ENCODE measurements around the gene ADD2.
"Not testable (repeated sequence)": the region's sequence is repeated elsewhere in the genome, so short reads cannot be mapped to it uniquely, and the experiment has no call there.

ADD2 gene

GRCh38 chr2:70807102-70807827 is 39.3 kb upstream of the ADD2 start:
- no peak for DNase-seq (ENCODE audit: low read depth)
- no peak overlapping the region for H3K4me3 ChIP-seq (ENCODE audit: low read length)
- TF ChIP-seq CTCF (IDR thresholded peaks at IDR 0.05; ENCODE audit: insufficient read depth, low read depth, low read length, missing control alignments): no peak

GRCh38 chr2:70806620-70807019 is 38.6 kb upstream of the ADD2 start:
- H3K4me3 ChIP-seq (ENCODE audit: low read length): no peak overlapping the region
- no peak for DNase-seq (ENCODE audit: low read depth)
- TF ChIP-seq CTCF (IDR thresholded peaks at IDR 0.05; ENCODE audit: insufficient read depth, low read depth, low read length, missing control alignments): no peak

GRCh38 chr2:70806013-70806412 is 38.0 kb upstream of the ADD2 start:
- no peak for TF ChIP-seq CTCF (IDR thresholded peaks at IDR 0.05; ENCODE audit: insufficient read depth, low read depth, low read length, missing control alignments)
- no peak overlapping the region for H3K4me3 ChIP-seq (ENCODE audit: low read length)
- DNase-seq (ENCODE audit: low read depth): no peak

GRCh38 chr2:70801607-70802263 is 33.7 kb upstream of the ADD2 start:
- H3K4me3 ChIP-seq (ENCODE audit: low read length): no peak overlapping the region
- DNase-seq (ENCODE audit: low read depth): no peak
- TF ChIP-seq CTCF (IDR thresholded peaks at IDR 0.05; ENCODE audit: insufficient read depth, low read depth, low read length, missing control alignments): no peak

- no peak overlapping the region for H3K4me3 ChIP-seq (ENCODE audit: low read length)
- TF ChIP-seq CTCF (IDR thresholded peaks at IDR 0.05; ENCODE audit: insufficient read depth, low read depth, low read length, missing control alignments): no peak
- no peak for DNase-seq (ENCODE audit: low read depth)
These were observed 31.7 kb upstream of the ADD2 start for GRCh38 chr2:70799706-70800105.

- DNase-seq (ENCODE audit: low read depth); H3K4me3 ChIP-seq (ENCODE audit: low read length): not testable (repeated sequence)
These were observed 30.0 kb upstream of the ADD2 start for GRCh38 chr2:70797996-70798395.

GRCh38 chr2:70797506-70797905 is 29.5 kb upstream of the ADD2 start:
- DNase-seq (ENCODE audit: low read depth): no peak
- no peak for TF ChIP-seq CTCF (IDR thresholded peaks at IDR 0.05; ENCODE audit: insufficient read depth, low read depth, low read length, missing control alignments)
- H3K4me3 ChIP-seq (ENCODE audit: low read length): no peak overlapping the region

Data from epithelial cell of esophagus (primary cell).